Fibroblast of skin of scalp (primary cell): ENCODE results near the gene HARS1.
"Not testable (repeated sequence)": the region's sequence is repeated elsewhere in the genome, so short reads cannot be mapped to it uniquely, and the experiment has no call there.

Source experiments
- DNase-seq: peaks from one replicate; pipeline ENCODE4 v3.0.0-alpha.2; 2013

HARS1 gene

DNA sequence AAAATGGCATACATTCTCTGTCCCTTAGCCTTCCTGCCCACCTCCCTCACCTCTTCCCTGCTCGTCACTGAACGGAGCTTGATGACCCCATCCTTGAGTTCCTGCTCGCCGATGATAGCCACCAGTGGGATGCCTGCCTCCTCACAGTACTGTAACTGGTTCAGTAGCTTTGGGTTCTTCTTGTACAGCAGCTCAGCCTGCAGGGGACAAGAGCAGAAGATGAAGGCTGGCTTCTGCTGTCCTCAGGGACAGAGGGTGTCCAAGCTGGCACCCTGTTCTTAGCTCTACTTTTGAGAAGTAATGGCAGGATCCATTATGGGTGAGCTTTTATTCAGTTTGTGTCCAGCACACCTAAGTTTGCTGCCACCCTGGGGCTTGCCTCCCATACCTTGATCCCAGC, 16.5 kb downstream of the HARS1 start:
- no peak for DNase-seq

GRCh38 chr5:140674211-140674610, 17.0 kb downstream of the HARS1 start:
- no peak for DNase-seq

DNA sequence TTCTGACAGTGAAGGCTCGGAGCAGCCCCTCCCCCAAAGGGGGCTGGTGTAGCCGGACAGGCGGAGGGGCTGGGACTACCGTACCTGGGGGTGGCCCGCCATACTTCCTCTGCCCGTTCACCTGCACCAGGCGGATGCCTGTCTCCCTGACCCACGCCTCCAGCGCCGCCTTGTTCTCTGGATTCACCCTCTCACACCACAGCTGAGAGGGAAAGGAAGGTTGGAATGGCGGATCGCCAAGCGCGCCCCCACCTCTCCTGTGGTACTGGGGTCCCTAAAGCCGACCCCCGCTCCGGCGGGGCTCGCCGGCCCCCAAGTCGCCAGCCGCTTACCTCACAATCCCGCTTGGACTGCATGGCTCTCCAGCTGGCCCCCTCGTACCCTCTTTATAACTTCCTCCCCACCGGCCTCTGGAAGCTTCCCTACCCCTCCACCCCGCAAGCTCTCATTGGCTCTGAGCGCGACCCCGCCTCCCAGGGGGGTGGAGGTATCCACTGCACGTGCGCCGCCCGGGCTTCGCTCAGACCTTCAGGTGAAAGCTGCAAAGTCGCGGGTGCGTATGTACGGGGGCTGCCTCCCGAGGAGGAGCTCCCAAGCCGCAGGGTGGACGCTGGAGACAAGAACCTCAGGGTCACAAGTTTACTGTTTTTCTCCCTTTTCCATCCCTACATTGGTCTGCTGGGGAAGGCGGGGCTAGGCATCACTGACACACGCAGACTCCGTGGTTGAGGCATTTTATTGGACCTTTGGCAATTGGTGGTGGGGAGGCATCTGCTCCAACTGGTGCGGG, 17.8 kb downstream of the HARS1 start, which contains the start of gene DND1:
TSS of gene DND1 (minus strand) at position 390 of the 790 bp plus-strand sequence. CDS start at position 356, 34 bp downstream.
- DNase-seq, result no peak

DNA sequence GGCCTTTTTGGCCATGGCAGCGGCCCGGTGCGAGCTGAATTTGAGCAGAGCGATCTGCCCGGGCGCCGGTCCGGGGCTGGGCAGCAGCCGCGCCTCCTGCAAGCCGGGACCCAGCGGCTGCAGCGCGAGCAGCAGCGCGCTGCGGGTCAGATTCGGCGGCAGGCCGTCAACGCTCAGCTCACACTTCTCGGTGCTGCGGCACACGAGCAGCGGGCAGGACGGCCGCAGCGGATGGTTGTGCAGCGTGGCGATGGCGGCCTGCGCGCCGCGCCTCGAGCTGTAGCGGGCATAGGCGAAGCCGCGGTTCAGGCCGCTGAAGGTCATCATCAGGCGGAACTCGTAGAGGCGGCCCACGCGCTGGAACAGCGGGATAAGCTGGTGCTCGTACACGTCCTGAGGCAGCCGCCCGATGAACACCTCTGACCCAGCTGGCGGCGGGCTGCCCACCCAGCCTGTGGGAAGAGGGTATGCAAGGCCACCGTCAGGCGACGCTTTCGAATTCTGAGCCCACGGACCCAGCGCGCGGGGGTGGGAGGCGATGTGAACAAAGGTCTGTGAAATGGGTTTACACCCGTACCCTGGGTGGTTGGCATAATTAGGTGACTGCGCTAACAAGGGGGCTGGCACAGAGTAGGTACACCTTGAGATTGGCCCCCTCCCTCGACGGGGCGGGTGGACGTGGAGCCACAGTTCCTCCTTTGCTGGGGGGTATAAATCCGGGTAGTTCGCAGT, 18.5 kb downstream of the HARS1 start:
- DNase-seq, result peak; percentile 18

GRCh38 chr5:140671472-140672125, 19.6 kb downstream of the HARS1 start:
- no peak for DNase-seq

DNA sequence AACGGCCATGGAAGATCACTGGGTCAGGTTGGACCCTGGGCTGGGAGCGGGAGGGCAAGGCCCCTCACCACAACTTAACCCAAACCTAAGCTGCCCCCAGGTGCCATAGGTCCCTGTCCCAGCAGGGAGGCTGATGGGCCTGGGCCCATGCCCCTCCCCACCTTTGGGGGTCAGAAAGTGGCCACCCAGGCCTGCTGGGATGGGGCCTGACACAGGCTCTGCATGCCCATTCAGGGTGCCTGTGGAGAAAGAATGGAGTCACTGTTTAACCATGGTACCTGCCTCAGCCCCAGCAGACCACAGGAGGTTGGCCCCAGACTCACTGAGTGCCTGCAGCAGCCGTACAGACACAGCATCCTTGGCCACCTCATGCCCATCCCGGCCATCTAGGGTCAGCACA, 20.1 kb downstream of the HARS1 start:
- DNase-seq, result not testable (repeated sequence)

- peak; percentile 93 for DNase-seq
These were observed 26.6 kb downstream of the HARS1 start, which contains the start of gene WDR55 for GRCh38 chr5:140664359-140665119. TSS of gene WDR55 (plus strand) at chr5:140664904. CDS start at chr5:140664913, 9 bp downstream.

DNA sequence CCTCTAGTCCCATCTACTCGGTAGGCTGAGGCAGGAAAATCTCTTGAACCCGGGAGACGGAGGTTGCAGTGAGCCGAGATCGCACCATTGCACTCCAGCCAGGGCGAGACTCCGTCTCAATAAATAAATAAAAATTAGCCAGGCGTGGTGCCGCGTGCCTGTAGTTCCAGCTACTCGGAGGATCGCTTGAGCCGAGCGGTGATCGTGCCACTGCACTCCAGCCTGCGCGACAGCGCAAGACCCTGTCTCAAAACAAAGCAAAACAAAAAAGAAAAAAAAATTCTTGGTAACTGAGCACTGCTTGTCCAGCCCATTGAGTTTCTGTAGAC, 27.2 kb downstream of the HARS1 start:
- no peak for DNase-seq

DNA sequence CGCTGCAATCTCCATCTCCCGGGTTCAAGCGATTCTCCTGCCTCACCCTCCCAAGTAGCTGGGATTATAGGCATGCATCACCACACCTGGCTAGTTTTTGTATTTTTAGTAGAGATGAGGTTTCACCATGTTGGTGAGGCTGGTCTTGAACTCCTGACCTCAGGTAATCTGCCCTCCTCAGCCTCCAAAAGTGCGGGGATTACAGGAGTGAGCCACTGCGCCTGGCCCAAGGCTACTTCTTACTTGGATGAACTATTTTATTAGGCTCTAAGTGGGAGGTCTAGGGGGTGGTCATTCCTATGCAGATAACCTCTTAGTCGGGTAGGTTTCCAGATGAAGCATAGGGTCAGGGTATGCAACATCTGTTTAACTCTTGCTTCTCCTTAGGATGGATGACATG, 30.8 kb downstream of the HARS1 start:
- not testable (repeated sequence) for DNase-seq

GRCh38 chr5:140658870-140659269, 32.3 kb downstream of the HARS1 start:
- no peak for DNase-seq

DNA sequence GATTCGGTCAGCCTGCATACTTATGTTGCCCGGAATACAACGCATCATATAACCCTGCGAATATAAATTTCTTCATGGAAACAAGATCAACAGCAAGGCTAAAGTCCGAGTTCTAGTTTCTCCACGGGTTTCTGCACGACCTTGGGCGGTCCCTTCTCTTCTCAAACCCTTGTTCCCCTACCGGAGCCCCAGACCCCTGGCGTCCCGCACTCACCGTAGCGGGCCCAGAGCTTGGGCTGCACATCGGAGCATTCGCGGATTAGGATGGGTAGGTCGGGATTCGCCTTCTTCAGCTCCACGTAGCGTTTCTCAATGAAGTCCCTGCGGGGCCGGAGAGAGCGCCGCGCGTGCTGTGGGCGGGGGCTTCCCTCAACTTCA, 44.1 kb downstream of the HARS1 start:
- no peak for DNase-seq

GRCh38 chr5:140642718-140643117, 48.5 kb downstream of the HARS1 start:
- DNase-seq, result no peak

GRCh38 chr5:140641716-140642115, 49.5 kb downstream of the HARS1 start:
- DNase-seq, result no peak

DNA sequence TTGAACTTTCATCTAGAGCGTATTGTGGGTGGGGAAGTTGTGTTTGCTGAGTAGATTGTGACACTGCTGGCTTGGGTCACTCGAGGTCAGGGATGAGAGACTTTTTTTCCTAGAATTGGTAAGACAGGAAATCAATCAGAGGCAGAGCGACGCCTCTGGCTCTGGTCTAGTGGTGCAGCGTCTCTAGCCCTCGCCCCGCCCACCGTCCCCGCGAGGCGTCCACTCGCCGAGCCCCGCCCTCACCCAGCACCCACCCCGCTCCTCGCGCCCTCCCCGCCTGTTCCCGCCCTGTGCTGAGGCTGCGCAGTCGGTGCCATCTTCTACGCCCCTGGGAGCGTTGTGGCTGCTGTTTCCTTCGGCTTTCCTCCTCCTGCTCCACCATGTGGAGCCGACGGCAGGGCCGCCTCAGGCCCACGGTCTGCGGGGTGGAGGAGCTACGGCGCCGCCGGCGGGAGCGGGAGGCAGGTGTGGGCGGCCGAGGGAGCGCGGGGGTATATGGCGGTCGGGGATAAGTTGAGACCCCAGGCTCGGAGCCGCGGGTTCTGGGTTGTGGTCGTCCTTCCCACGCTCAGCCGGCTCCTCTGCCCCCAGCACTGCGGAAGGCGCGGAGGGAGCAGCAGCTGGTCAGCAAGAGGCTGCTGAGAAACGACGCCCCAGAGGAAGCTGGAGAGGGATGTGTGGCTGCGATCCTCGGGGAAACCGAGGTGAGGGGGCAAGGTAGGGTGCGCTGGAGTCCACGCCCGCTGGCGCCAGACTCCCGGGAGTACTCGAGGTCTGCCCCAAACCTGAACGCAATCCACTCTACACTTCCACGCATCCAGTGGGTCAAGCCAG, 51.8 kb downstream of the HARS1 start, which contains the start of gene TMCO6:
TSS of gene TMCO6 (plus strand) at position 304 of the 834 bp plus-strand sequence. CDS start at position 381, 77 bp downstream.
- peak; percentile 95 for DNase-seq

- not testable (repeated sequence) for DNase-seq
These were observed 52.3 kb downstream of the HARS1 start for GRCh38 chr5:140638898-140639147.

- no peak for DNase-seq
These were observed 53.6 kb downstream of the HARS1 start for GRCh38 chr5:140637371-140638100.

DNA sequence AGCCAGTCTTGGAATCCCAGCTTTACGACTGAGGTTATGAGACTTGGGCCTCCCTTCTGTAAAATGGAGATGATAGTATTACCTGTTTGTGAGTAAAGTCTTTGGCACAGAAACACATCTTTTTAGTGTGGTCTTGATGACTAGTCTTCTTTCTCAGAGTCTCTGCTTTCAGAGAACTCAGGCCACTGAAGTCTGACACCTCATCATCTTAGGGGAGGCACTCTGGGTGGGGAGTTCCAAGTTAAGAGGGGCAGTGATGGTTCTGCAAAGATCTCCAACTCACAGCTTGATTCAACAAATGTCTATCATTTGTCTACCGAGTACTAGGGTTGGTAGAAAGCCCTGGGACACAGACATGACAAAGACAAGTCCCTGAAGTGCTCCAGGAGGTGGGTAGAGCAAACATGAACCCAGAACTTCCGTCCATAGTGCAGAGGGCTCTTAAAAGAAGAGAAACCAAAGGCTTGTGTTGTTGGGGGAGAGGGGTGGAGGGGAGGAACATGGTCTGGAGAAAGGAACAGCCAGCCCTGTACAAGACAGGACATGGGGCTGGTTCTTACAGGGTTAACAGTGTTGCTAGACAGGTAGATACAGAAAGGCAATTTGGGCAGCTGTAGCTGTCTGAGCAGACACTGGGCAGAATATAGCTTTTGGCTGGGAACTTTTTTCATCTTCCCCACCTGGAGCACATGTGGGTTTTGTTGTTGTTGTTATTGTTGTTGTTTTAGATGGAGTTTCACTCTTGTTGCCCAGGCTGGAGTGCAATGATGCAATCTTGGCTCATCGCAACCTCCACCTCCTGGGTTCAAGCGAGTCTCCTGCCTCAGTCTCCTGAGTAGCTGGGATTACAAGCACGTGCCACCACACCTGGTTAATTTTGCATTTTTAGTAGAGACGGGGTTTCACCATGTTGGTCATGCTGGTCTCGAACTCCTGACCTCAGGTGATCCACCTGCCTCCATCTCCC, 55.6 kb downstream of the HARS1 start:
- DNase-seq, result no peak

GRCh38 chr5:140634103-140634502, 57.1 kb downstream of the HARS1 start:
- no peak for DNase-seq

GRCh38 chr5:140633501-140633900, 57.7 kb downstream of the HARS1 start:
- DNase-seq, result no peak

- peak; percentile 29 for DNase-seq
These were observed 58.1 kb downstream of the HARS1 start, which contains the start of gene CD14 for GRCh38 chr5:140633021-140633471. TSS of gene CD14 (minus strand) at chr5:140633175. CDS start at chr5:140633071, 104 bp downstream.
